LNCaP clone FGC (cell line): ENCODE measurements around the gene CHST8.

ENCODE experiments used
- DNase-seq: peaks from one replicate; pipeline ENCODE4 v3.0.0-alpha.2; 2011; ENCODE audit warnings: low read depth
- H3K4me3 ChIP-seq: 2 replicates; pipeline ENCODE4 v1.5.1; 2011; ENCODE audit warnings: mild to moderate bottlenecking, low read depth, low read length, control low read depth
- CTCF ChIP-seq: IDR thresholded peaks from 2 replicates; pipeline ENCODE4 v1.5.1; 2012; ENCODE audit warnings: mild to moderate bottlenecking; ENCODE audit not compliant: control insufficient read depth, insufficient read depth; ENCODE audit errors: extremely low read depth

The CHST8 gene

GRCh38 chr19:33665776-33666595 lies 44.2 kb downstream of the CHST8 start:
- no peak overlapping the region for H3K4me3 ChIP-seq
- DNase-seq = no peak
- no peak for TF ChIP-seq CTCF

- no peak for DNase-seq
- no peak overlapping the region for H3K4me3 ChIP-seq
- TF ChIP-seq CTCF = no peak
These were observed 45.4 kb downstream of the CHST8 start for GRCh38 chr19:33667141-33667650.

GRCh38 chr19:33667881-33668280 lies 46.1 kb downstream of the CHST8 start:
- no peak overlapping the region for H3K4me3 ChIP-seq
- DNase-seq = no peak
- TF ChIP-seq CTCF = no peak

- DNase-seq = no peak
- H3K4me3 ChIP-seq = no peak overlapping the region
- no peak for TF ChIP-seq CTCF
These were observed 47.2 kb downstream of the CHST8 start for GRCh38 chr19:33668968-33669367.

- TF ChIP-seq CTCF = no peak
- no peak overlapping the region for H3K4me3 ChIP-seq
- no peak for DNase-seq
These were observed 47.6 kb downstream of the CHST8 start for GRCh38 chr19:33669376-33669775.

GRCh38 chr19:33670398-33670797 lies 48.6 kb downstream of the CHST8 start:
- TF ChIP-seq CTCF = no peak
- no peak overlapping the region for H3K4me3 ChIP-seq
- no peak for DNase-seq

- DNase-seq = no peak
- TF ChIP-seq CTCF = no peak
- H3K4me3 ChIP-seq = no peak overlapping the region
These were observed 49.5 kb downstream of the CHST8 start for GRCh38 chr19:33671211-33671610.
